Uterus (tissue), 4 donors: Measurements from ENCODE around the gene MREG. TPM values are rescaled to one million over a fixed set of nuclear protein-coding genes. Genes with fewer than 3 reads are reported as not detected.

Experiments
- DNase-seq, 2 donors: peaks; one replicate each; pipeline ENCODE4 v3.0.0-alpha.2; 2019 to 2020
- H3K27ac ChIP-seq, 2 donors: fragments of 200-600 bp; sonication (generic); 1 replicate in 1 of 2; 2 replicates in 1 of 2; pipeline ENCODE4 v1.5.1; 2016 to 2018
- H3K27me3 ChIP-seq, 2 donors: fragments of 200-600 bp; sonication (generic); one replicate each; pipeline ENCODE4 v1.5.1; 2018 to 2019; ENCODE audit warnings: control low read depth in 1 of 2
- H3K36me3 ChIP-seq, 2 donors: fragments of 200-600 bp; sonication (generic); one replicate each; pipeline ENCODE4 v1.5.1; 2019; ENCODE audit warnings: control low read depth in 1 of 2
- H3K4me1 ChIP-seq, 2 donors: fragments of 200-600 bp; sonication (generic); one replicate each; pipeline ENCODE4 v1.5.1; 2018 to 2019; ENCODE audit warnings: control low read depth in 1 of 2
- H3K4me3 ChIP-seq, 2 donors: fragments of 200-600 bp; sonication (generic); 1 replicate in 1 of 2; 2 replicates in 1 of 2; pipeline ENCODE4 v1.5.1; 2018 to 2019; ENCODE audit warnings: mild to moderate bottlenecking in 1 of 2
- H3K9me3 ChIP-seq, 2 donors: fragments of 200-600 bp; sonication (generic); one replicate each; pipeline ENCODE4 v1.5.1; 2019; ENCODE audit warnings: control low read depth in 1 of 2
- POLR2A ChIP-seq, 2 donors: fragments of 450-650 bp; IDR thresholded peaks; one replicate each; pipeline ENCODE4 v1.6.1; 2016; ENCODE audit warnings: antibody characterized with exemption in 2 of 2, mild to moderate bottlenecking in 1 of 2, moderate library complexity in 1 of 2
- intact Hi-C: fragments of 100-400 bp; cut with DNase I; formaldehyde crosslinking; loops from one replicate; pipeline ENCODE4 v1.15.1; 2023; ENCODE audit warnings: low total_unique reads
- total RNA-seq, 4 donors: library from RNA; depleted of rRNA in 3 of 4; stranded (reverse); fragments of >200 nt in 3 of 4; gene quantifications; one replicate each; pipeline versions ENCODE4 v1.1.0 to v1.2.4, GENCODE V29; 2014 to 2023
- TF ChIP-seq, protein P1 (sequence below), 4 experiments: fragments of 200-600 bp in 2 of 4; fragments of 450-650 bp in 2 of 4; sonication (generic) in 2 of 4; IDR thresholded peaks; one replicate each; pipeline ENCODE4 v1.5.1; 2016 to 2019; ENCODE audit warnings: antibody characterized with exemption in 4 of 4, mild to moderate bottlenecking in 2 of 4, moderate library complexity in 1 of 4
- donor health status: DM: yes; HTN: yes; CAD: no.

Gene MREG
- total RNA-seq, 4 donors from 2014 or later: 0.59 to 8.5 (median 3.9) TPM

DNA sequence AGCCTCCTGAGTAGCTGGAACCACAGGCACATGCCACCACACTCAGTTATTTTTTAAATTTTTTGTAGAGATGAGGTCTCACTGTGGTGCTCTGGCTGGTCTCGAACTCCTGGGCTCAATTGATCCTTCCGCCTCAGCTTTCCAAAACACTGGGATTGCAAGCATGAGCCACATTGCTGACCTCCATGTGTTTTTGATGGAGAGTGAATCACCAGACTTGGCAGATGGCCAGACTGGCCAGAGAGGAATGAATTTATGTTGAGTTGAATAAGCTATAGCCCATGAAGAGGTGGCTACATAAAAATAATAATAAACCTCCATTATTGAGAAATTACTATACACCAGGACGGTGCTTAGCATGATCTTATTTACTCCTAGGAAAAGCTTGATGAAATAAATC lies 91.5 kb downstream of the MREG start:
- Histone ChIP-seq H3K4me3 (no peak overlapping the region), H3K27ac (no peak overlapping the region), H3K27me3 (no peaks in the 10 kb centered on the region), H3K9me3 (no peaks in the 10 kb centered on the region), H3K36me3 (no peaks in the 10 kb centered on the region), H3K4me1 (no peaks in the 10 kb centered on the region)
- DNase-seq: no peak
- TF ChIP-seq, protein P1, sequence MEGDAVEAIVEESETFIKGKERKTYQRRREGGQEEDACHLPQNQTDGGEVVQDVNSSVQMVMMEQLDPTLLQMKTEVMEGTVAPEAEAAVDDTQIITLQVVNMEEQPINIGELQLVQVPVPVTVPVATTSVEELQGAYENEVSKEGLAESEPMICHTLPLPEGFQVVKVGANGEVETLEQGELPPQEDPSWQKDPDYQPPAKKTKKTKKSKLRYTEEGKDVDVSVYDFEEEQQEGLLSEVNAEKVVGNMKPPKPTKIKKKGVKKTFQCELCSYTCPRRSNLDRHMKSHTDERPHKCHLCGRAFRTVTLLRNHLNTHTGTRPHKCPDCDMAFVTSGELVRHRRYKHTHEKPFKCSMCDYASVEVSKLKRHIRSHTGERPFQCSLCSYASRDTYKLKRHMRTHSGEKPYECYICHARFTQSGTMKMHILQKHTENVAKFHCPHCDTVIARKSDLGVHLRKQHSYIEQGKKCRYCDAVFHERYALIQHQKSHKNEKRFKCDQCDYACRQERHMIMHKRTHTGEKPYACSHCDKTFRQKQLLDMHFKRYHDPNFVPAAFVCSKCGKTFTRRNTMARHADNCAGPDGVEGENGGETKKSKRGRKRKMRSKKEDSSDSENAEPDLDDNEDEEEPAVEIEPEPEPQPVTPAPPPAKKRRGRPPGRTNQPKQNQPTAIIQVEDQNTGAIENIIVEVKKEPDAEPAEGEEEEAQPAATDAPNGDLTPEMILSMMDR (IDR thresholded peaks at IDR 0.05): no peak
- no peak for TF ChIP-seq POLR2A (IDR thresholded peaks at IDR 0.05)
- intact Hi-C loops: no loop called here

DNA sequence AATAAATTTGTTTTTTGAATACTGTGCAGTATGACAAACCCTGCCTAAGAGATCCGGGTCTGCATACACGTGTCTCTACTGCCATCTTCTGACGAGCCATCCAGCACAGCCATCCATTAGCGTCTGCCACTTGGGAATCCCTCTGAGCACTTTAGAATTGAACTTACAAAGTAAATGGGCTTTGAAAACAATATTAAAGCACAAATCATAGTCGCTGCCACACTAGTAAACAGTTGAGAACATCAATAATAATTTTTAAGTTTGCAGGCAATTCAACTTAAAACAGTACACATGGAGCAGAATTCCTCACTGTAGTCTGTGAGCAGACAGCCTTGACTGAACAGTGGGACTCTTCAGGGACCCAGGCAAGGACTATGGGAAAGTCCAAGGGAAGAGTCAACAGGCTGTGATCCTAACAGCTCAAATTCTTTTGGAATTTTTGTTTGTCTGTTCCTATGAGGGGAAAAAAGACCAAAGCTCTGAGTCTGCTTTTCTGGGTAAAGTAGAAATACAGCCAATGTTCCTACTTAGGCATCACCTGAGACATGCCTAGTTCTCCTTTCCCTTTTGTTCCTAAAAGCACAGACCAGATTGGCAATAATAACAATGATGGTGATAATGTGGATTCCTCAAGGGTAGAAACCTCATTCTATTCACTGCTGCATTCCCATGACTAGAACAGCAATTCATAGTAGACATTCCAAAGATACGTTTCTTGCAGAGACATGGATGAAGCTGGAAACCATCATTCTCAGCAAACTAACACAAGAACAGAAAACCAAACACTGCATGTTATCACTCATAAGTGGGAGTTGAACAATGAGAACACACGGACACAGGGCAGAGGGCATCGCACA lies 92.9 kb downstream of the MREG start:
- no peaks in the 10 kb centered on the region for H3K4me1 ChIP-seq
- H3K36me3 ChIP-seq: no peaks in the 10 kb centered on the region
- peak; percentile 64 to 73 for DNase-seq
- no peaks in the 10 kb centered on the region for H3K27me3 ChIP-seq
- TF ChIP-seq POLR2A (IDR thresholded peaks at IDR 0.05): no peak
- TF ChIP-seq, protein P1 (IDR thresholded peaks at IDR 0.05): peak; percentile 79 to 85 (median 84)
- no peak overlapping the region for H3K4me3 ChIP-seq
- no peak overlapping the region for H3K27ac ChIP-seq
- intact Hi-C loops: no loop called here
- H3K9me3 ChIP-seq: no peaks in the 10 kb centered on the region

DNA sequence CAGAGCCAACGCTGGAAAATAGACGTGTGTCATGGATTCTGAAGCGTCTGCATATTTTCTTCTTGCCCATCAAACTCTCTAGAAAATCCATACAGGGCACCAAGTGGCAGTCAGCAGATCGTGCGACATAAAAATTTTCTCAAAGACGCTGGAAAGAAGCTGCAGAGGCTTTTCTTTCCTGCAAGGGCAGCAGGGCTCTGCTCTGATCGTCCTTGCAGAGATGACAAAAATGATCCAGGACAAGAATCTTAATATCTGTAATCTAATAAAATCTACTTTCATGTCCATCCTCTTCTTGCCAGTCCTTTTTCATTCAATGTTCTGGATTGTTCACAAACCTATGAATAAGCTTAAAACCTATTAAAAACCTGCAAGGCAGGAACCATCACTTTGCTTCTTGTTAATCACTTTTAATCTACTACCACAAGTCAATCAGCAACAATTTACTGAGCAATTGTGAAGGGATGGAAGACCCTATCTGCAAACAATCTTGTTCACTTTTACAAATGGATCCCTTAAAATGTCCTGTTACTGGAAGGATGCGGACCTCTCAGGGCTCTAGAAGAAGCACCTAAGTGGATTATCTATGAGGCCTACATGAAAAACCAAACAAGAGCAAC lies 93.6 kb downstream of the MREG start:
- Histone ChIP-seq H3K4me3 (no peak overlapping the region), H3K27ac (no peak overlapping the region), H3K9me3 (no peaks in the 10 kb centered on the region), H3K27me3 (no peaks in the 10 kb centered on the region), H3K4me1 (no peaks in the 10 kb centered on the region), H3K36me3 (no peaks in the 10 kb centered on the region)
- no peak for TF ChIP-seq POLR2A (IDR thresholded peaks at IDR 0.05)
- TF ChIP-seq, protein P1 (IDR thresholded peaks at IDR 0.05): no peak
- intact Hi-C loops: loop anchor here (10.0 kb wide), 1 partner anchor 475 kb away; no protein-coding TSS in a partner anchor
- no peak for DNase-seq

DNA sequence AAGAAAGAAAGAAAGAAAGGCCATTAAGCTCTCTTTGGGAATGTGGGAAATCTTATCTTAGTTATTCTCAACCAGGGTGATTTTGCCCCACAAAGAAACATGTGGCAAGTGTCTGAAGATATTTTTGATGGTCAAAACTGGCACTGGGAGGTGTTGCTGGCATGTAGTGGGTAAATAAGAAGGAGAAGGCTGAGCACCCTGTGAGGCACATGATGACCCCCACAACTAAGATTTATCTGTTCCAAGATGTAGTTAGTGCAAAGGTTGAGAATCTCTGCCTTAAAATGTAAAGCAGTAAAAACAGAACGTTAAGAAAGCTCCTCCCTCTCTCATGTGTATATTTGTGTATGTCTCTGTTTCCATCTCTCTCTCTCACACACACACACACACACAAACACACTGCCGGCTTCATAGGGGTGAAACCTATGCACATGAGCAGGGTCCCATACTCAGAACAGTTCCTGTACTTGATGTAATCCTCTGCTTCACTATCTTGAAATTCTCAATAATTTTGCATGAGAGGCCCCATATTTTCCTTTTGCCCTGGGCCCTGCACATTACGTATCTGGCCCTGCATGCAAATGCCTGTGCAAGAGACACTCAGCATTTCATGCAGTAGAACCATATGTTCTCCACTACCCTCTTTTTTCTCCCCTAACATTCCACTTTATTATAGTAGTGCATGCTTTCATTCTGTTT lies 94.3 kb downstream of the MREG start:
- Histone ChIP-seq H3K36me3 (no peaks in the 10 kb centered on the region), H3K4me3 (no peak overlapping the region), H3K4me1 (no peaks in the 10 kb centered on the region), H3K27me3 (no peaks in the 10 kb centered on the region), H3K9me3 (no peaks in the 10 kb centered on the region), H3K27ac (peak overlapping the region in 1 of 2 donors; percentile 10)
- intact Hi-C loops: loop anchor here (10.0 kb wide), 1 partner anchor 474 kb away; no protein-coding TSS in a partner anchor
- TF ChIP-seq, protein P1 (IDR thresholded peaks at IDR 0.05): no peak
- no peak for TF ChIP-seq POLR2A (IDR thresholded peaks at IDR 0.05)
- DNase-seq: no peak
